Glutamatergic neuron (in vitro differentiated cells): ENCODE results near the gene MTMR8. TPM values are rescaled to one million over a fixed set of nuclear protein-coding genes. Genes with fewer than 3 reads are reported as not detected.
"Not testable (repeated sequence)": the region's sequence is repeated elsewhere in the genome, so short reads cannot be mapped to it uniquely, and the experiment has no call there.

Experiments used
- DNase-seq: peaks from one replicate; pipeline ENCODE4 v3.0.0; 2022
- H3K27ac Mint-ChIP-seq: one replicate; pipeline ENCODE4 v1.8.0; 2020; ENCODE audit warnings: mild to moderate bottlenecking, mixed read lengths, inconsistent platforms; ENCODE audit not compliant: unreplicated experiment
- H3K27me3 Mint-ChIP-seq: one replicate; pipeline ENCODE4 v1.8.0; 2020; ENCODE audit warnings: mild to moderate bottlenecking, moderate library complexity, mixed read lengths, inconsistent platforms; ENCODE audit not compliant: unreplicated experiment
- H3K36me3 Mint-ChIP-seq: one replicate; pipeline ENCODE4 v1.8.0; 2020; ENCODE audit warnings: mild to moderate bottlenecking, mixed read lengths, inconsistent platforms; ENCODE audit not compliant: unreplicated experiment
- H3K4me1 Mint-ChIP-seq: one replicate; pipeline ENCODE4 v1.8.0; 2020; ENCODE audit warnings: mild to moderate bottlenecking, low read depth, mixed read lengths, inconsistent platforms; ENCODE audit not compliant: unreplicated experiment
- H3K4me3 Mint-ChIP-seq: one replicate; pipeline ENCODE4 v1.8.0; 2020; ENCODE audit warnings: mild to moderate bottlenecking, mixed read lengths, inconsistent platforms; ENCODE audit not compliant: unreplicated experiment
- H3K9me3 Mint-ChIP-seq: one replicate; pipeline ENCODE4 v1.8.0; 2020; ENCODE audit warnings: mild to moderate bottlenecking, moderate library complexity, mixed read lengths, inconsistent platforms; ENCODE audit not compliant: unreplicated experiment
- CTCF ChIP-seq: fragments of 200-600 bp; sonication (generic); IDR thresholded peaks from one replicate; pipeline ENCODE4 v1.5.0; 2021; ENCODE audit not compliant: partially characterized antibody, unreplicated experiment
- total RNA-seq: library from RNA; stranded (reverse); fragmentation: NEBNext Ultra II Directional; extraction: Animal tissue kit (Norgen Biotek cat#: 25700); gene quantifications from one replicate; pipeline ENCODE4 v1.2.1, GENCODE V29; 2021; ENCODE audit not compliant: unreplicated experiment

Gene MTMR8
- total RNA-seq, 1 donor from 2014 or later: 2.2 TPM

- TF ChIP-seq CTCF: no peak
- Mint-ChIP-seq H3K9me3 (no peaks in the 10 kb centered on the region), H3K4me3 (no peak overlapping the region), H3K36me3 (no peaks in the 10 kb centered on the region), H3K4me1 (no peaks in the 10 kb centered on the region), H3K27me3 (no peaks in the 10 kb centered on the region), H3K27ac (no peak overlapping the region)
- DNase-seq: no peak
These were observed 32.5 kb upstream of the MTMR8 start for GRCh38 chrX:64427787-64428186.

- Mint-ChIP-seq H3K36me3 (no peaks in the 10 kb centered on the region), H3K9me3 (no peaks in the 10 kb centered on the region), H3K4me1 (no peaks in the 10 kb centered on the region), H3K27ac (no peak overlapping the region), H3K4me3 (no peak overlapping the region), H3K27me3 (no peaks in the 10 kb centered on the region)
- TF ChIP-seq CTCF: no peak
- no peak for DNase-seq
These were observed 32.0 kb upstream of the MTMR8 start for GRCh38 chrX:64427281-64427680.

GRCh38 chrX:64409730-64410129 lies 14.5 kb upstream of the MTMR8 start:
- not testable (repeated sequence) for H3K4me1 Mint-ChIP-seq, H3K36me3 Mint-ChIP-seq, H3K9me3 Mint-ChIP-seq, H3K27me3 Mint-ChIP-seq, H3K27ac Mint-ChIP-seq, H3K4me3 Mint-ChIP-seq, DNase-seq

GRCh38 chrX:64398088-64398487 lies 2.8 kb upstream of the MTMR8 start:
- no peak overlapping the region for H3K4me3 Mint-ChIP-seq
- TF ChIP-seq CTCF: no peak
- no peaks in the 10 kb centered on the region for H3K36me3 Mint-ChIP-seq
- DNase-seq: no peak
- H3K27ac Mint-ChIP-seq: no peak overlapping the region
- no peaks in the 10 kb centered on the region for H3K4me1 Mint-ChIP-seq
- peaks cover 3% of the 10 kb centered on the region for H3K9me3 Mint-ChIP-seq
- H3K27me3 Mint-ChIP-seq: peaks cover 3% of the 10 kb centered on the region

GRCh38 chrX:64395568-64395929 lies 297 bp upstream of the MTMR8 start:
- H3K4me3 Mint-ChIP-seq: peak overlapping the region; percentile 96
- no peaks in the 10 kb centered on the region for H3K36me3 Mint-ChIP-seq
- H3K4me1 Mint-ChIP-seq: no peaks in the 10 kb centered on the region
- peaks cover 3% of the 10 kb centered on the region for H3K27me3 Mint-ChIP-seq
- DNase-seq: no peak
- TF ChIP-seq CTCF: no peak
- H3K27ac Mint-ChIP-seq: no peak overlapping the region
- peaks cover 3% of the 10 kb centered on the region for H3K9me3 Mint-ChIP-seq
